Endothelial cell (in vitro differentiated cells): ENCODE results near the gene MGAT4A. TPM values are rescaled to one million over a fixed set of nuclear protein-coding genes. Genes with fewer than 3 reads are reported as not detected.

Source experiments
- DNase-seq: peaks from one replicate; pipeline ENCODE4 v3.0.0; 2021; ENCODE audit warnings: low spot score
- H3K27ac Mint-ChIP-seq: one replicate; pipeline ENCODE4 v1.8.0; 2021; ENCODE audit warnings: mixed read lengths, inconsistent platforms; ENCODE audit not compliant: unreplicated experiment
- H3K27me3 Mint-ChIP-seq: one replicate; pipeline ENCODE4 v1.8.0; 2021; ENCODE audit warnings: mild to moderate bottlenecking, moderate library complexity, mixed read lengths, inconsistent platforms; ENCODE audit not compliant: unreplicated experiment
- H3K36me3 Mint-ChIP-seq: one replicate; pipeline ENCODE4 v1.8.0; 2021; ENCODE audit warnings: mild to moderate bottlenecking, low read depth, mixed read lengths, inconsistent platforms; ENCODE audit not compliant: unreplicated experiment
- H3K4me1 Mint-ChIP-seq: one replicate; pipeline ENCODE4 v1.8.0; 2021; ENCODE audit warnings: mild to moderate bottlenecking, mixed read lengths, inconsistent platforms; ENCODE audit not compliant: unreplicated experiment
- H3K4me3 Mint-ChIP-seq: one replicate; pipeline ENCODE4 v1.8.0; 2021; ENCODE audit warnings: mild to moderate bottlenecking, mixed read lengths, inconsistent platforms; ENCODE audit not compliant: unreplicated experiment
- H3K9me3 Mint-ChIP-seq: one replicate; pipeline ENCODE4 v1.8.0; 2021; ENCODE audit warnings: mixed read lengths, inconsistent platforms; ENCODE audit not compliant: unreplicated experiment
- CTCF ChIP-seq: fragments of 200-600 bp; sonication (generic); IDR thresholded peaks from one replicate; pipeline ENCODE4 v1.5.0; 2021; ENCODE audit warnings: antibody characterized with exemption; ENCODE audit not compliant: unreplicated experiment
- total RNA-seq: library from RNA; stranded (reverse); fragmentation: NEBNext Ultra II Directional; extraction: Animal tissue kit (Norgen Biotek cat#: 25700); gene quantifications from one replicate; pipeline ENCODE4 v1.2.1, GENCODE V29; 2021; ENCODE audit not compliant: unreplicated experiment

MGAT4A gene
- total RNA-seq, 1 donor from 2014 or later: 7.3 TPM

- Mint-ChIP-seq H3K27me3 (peaks cover 10% of the 10 kb centered on the region), H3K4me1 (no peaks in the 10 kb centered on the region), H3K36me3 (peaks cover 3% of the 10 kb centered on the region), H3K27ac (no peak overlapping the region), H3K4me3 (no peak overlapping the region), H3K9me3 (no peaks in the 10 kb centered on the region)
- no peak for DNase-seq
- no peak for TF ChIP-seq CTCF
Observed at GRCh38 chr2:98746426-98746825, 15.5 kb upstream of the MGAT4A start.

- Mint-ChIP-seq H3K4me1 (no peaks in the 10 kb centered on the region), H3K27me3 (peaks cover 12% of the 10 kb centered on the region), H3K4me3 (no peak overlapping the region), H3K9me3 (no peaks in the 10 kb centered on the region), H3K27ac (no peak overlapping the region), H3K36me3 (no peaks in the 10 kb centered on the region)
- no peak for TF ChIP-seq CTCF
- DNase-seq: no peak
Observed at GRCh38 chr2:98744595-98744994, 13.7 kb upstream of the MGAT4A start.

- DNase-seq: no peak
- no peaks in the 10 kb centered on the region for H3K4me1 Mint-ChIP-seq
- no peaks in the 10 kb centered on the region for H3K9me3 Mint-ChIP-seq
- H3K36me3 Mint-ChIP-seq: no peaks in the 10 kb centered on the region
- no peak for TF ChIP-seq CTCF
- H3K4me3 Mint-ChIP-seq: no peak overlapping the region
- no peak overlapping the region for H3K27ac Mint-ChIP-seq
- H3K27me3 Mint-ChIP-seq: peaks cover 11% of the 10 kb centered on the region
Observed at GRCh38 chr2:98743835-98744234, 12.9 kb upstream of the MGAT4A start.

- no peak overlapping the region for H3K27ac Mint-ChIP-seq
- H3K9me3 Mint-ChIP-seq: no peaks in the 10 kb centered on the region
- H3K36me3 Mint-ChIP-seq: no peaks in the 10 kb centered on the region
- H3K27me3 Mint-ChIP-seq: peaks cover 9% of the 10 kb centered on the region
- H3K4me3 Mint-ChIP-seq: no peak overlapping the region
- peaks cover 3% of the 10 kb centered on the region for H3K4me1 Mint-ChIP-seq
- DNase-seq: no peak
- TF ChIP-seq CTCF: no peak
Observed at GRCh38 chr2:98739020-98739419, 8.1 kb upstream of the MGAT4A start.

- H3K9me3 Mint-ChIP-seq: no peaks in the 10 kb centered on the region
- TF ChIP-seq CTCF: no peak
- H3K27ac Mint-ChIP-seq: no peak overlapping the region
- peaks cover 9% of the 10 kb centered on the region for H3K27me3 Mint-ChIP-seq
- DNase-seq: no peak
- no peak overlapping the region for H3K4me3 Mint-ChIP-seq
- no peaks in the 10 kb centered on the region for H3K36me3 Mint-ChIP-seq
- H3K4me1 Mint-ChIP-seq: peaks cover 3% of the 10 kb centered on the region
Observed at GRCh38 chr2:98738304-98738703, 7.4 kb upstream of the MGAT4A start.
